GM10847 (cell line): ENCODE measurements around the gene NTRK3.

ENCODE experiments used
- POLR2A ChIP-seq: IDR thresholded peaks from 2 replicates; pipeline ENCODE4 v1.6.1; 2011; ENCODE audit not compliant: insufficient read length; ENCODE audit errors: extremely low read depth

The NTRK3 gene

DNA sequence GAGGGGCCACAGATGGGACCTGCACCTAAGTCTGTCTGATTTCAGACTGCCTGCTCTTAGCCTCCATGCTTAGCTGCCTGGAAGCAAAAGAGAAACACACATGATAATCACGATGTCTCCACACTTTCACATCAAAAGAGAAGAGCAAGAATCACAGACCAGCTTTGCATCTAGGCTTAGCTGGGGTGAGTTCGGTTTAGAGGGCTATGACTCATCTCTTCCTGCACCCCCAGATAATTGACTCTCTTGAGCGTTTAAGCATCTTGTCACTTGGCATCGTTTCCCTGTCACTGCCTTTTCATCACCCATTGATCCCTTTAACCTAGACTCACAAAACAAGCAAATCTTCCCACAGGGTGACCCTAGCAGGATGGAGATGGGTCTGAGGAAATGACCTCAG lies 124.0 kb downstream of the NTRK3 start:
- no peak for TF ChIP-seq POLR2A

DNA sequence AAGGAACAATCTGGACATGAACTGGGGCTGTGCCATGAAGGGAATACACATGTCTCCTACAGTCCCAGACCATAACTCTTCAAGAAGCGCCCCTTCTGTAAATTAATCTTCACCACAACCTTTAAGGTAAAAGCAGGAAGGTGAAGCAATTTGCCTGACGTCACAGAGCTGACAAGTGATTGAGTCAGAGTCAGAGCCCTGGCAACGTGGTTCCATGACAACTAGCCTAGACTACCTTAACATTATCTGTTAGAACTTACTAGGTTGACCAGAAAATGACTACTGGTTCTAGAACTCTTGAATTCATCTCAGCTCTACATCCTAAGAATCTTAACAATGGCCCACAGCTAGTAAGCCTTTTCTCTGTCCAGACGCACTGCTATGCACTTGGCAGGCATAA lies 124.6 kb downstream of the NTRK3 start:
- no peak for TF ChIP-seq POLR2A

DNA sequence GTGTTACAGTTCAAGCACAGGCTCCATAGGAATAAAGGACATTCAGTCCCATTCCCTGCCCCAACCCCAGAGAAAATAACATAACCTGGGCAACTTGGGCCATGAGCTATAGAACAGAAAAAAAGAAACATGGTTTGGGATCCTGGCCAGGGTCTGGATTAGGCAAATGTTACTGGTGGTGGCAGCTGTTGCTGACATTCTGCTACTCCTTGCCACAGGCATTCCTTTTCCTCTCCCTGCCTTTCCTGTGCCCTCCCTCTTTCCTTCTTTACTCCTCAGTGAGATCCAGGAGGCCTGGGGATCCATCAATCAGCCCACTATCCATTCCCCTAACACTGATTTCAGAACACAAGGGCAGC lies 129.1 kb downstream of the NTRK3 start:
- TF ChIP-seq POLR2A: no peak

DNA sequence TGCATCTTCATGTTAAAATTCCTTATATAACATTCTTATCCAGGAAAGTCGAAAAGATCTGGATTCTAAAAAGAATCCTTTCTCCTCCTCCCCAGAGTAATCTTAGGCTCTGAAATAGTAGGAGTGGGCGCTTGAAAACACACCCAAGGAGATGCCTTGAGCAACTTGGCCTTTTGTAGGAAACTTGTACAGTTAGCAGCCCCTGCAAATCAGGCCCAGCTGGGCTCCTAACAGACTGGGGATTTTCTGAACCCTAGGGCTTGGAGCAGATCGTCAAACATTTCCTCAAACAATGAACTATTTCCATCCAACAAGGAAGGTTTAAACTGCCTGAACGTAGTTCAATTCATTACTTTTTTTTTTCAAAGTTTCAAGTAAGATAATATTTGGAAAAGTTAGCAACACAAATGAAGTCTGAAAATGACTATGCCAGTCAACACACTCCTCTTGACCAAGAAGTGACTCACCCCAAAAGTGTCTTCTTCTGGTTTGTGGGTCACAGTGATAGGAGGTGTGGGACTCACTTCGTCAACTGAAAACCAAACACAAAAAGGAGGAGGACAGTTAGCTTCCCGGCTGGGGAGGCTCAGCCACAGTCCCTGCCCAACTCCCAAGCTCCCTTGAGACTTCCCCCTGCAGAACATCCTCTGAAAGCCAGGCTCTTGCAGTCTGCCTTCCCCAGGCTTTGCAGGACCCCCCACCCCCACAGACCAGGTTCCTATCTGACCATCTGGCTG lies 129.7 kb downstream of the NTRK3 start:
- no peak for TF ChIP-seq POLR2A

DNA sequence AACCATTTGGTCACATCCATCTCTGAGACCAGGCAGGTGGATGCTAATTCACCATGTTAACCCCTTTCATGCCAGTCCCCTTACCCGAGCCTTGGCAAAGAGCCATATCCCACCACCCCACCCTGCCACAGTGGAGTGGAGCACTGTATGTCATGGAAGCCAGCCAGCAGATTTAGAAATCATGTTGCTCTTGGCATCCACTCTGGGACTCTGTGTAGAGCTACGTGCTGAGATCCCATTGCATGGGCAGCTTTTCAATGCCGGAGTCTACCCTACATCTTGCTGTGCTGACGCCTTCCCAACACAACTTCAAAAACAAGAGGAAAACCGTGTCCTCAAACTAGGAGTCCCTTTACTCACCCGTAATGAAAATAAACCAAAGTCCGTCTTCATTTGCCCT lies 131.0 kb downstream of the NTRK3 start:
- TF ChIP-seq POLR2A: no peak

DNA sequence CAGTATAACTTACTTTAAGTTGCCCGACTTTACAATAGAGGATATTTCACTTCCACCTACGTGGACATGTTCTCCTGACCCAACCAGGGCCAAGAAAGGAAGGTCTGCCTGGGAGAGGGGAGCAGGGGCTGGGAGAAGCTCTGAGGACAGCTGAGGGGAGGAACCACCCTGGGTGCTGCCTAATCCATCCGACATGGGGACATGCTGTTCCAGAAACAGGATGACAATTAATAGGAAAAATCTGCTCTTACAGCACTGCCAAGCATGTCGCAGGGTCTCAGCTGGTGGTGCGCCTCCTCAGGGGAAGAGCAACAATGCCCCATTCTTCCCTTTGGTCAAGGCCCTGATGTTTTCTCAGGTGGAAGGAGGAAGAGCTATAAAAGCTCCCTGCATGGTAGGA lies 132.3 kb downstream of the NTRK3 start:
- TF ChIP-seq POLR2A: no peak

DNA sequence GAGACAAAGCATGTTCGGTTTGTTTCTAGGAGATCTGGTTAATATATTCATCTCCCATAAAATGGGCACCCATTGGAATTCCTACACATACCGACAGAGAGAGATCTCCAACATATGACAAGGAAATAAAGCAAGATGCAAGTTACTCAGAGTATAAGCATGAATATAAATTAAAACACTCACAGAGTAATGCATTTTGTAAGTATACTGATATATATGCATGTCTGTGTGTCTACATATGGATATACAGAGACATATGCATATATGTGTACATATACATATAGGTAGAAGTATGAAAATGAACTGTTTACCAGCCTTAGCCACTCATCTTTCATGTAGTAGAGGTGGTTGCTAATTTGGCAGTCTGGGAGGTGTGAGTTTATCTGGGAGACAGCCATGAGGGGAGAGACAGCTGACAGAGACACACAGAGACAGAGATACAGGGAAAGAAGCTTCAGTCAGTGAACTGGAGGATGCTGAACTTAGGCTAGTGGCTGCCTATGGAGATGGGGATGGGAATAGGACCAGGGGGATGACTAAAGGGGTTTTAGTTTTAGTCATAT lies 134.5 kb downstream of the NTRK3 start:
- TF ChIP-seq POLR2A: no peak

DNA sequence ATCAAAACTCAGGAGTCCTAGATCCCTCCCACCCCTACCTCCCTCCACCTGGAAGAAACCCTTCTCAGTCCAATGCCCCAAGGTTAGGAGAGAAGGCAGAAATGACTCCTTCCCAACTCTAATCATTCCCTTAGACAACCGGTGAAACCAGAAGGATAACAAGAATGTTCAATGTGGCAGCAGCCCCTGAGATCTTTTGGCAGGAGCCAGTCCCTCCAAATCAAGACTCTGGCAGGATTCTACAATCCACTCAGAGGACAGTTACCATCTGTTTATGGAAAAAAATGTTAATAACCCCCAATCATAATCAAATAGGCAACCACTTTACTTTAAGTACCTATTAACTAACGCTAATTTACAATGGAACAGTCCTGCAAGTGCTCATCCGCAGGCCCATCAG lies 136.5 kb downstream of the NTRK3 start:
- TF ChIP-seq POLR2A: no peak

DNA sequence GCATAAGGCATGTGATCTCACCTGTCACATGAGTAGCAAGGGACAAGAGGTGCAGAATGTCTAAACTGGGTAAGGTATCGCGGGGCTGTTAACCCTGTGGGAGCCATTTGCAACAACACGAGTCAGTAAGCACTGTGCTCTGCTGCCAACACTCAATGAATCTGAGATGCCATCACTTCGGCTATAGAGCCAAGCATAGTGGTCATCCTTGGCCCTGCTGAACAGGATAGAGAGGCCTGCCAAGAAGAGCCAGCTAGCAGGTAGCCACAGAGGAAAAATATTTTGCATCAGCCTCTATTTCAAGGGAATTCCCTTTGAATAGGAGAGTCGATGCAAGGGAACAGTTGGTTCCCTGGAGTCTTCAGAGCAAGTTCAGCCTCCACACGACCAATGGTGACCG lies 137.8 kb downstream of the NTRK3 start:
- TF ChIP-seq POLR2A: no peak

DNA sequence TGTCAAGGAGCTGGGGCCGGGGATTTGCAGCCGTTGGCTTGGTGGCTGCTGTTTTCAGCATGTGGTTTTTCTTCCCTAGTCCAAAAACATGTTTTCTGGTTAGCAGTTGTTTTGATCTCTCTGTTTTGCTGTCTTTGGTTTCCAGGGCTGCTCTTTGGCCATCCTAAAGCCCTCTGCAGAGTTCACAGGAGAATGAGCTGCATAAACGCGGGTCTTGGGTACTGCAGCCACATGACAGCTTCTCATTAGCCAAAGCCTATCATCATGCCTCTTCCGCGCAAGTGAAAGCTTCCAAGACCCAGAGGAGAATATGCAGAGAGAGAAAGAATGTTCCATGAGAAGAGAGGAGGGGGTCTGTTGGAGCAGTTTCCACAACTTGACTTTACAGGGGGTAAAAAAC lies 138.5 kb downstream of the NTRK3 start:
- no peak for TF ChIP-seq POLR2A

DNA sequence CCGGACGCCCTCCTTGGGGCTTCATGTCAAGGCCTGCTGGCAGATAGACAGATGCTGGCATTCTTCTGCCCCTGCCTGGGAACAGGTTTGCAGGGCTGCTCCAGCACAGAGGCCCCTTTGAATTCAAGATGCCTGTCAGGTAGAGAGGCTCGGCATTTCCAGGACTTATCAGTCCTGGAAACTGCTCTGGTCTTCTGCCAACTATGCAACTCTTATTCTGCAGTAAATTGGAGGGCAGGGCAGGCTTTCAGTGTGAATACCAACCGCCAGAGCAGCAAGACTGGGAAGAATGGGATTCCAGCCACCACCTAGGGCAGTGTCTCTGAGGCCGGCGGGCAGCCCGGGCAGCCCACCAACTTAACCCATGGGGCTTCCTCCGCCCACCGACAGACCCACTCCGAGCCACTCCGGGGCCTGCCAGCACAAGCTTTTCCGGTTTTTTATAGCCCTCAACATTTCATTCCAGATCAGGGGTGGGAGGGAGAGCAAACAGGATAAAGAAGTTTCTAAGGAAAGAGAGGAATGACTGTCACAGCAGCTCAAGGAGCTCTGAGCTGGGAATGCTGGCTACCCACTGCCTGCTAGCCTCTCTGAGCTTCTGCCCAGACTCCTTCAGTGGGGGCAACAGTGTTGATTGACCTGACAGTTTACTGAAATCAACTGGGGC lies 140.9 kb downstream of the NTRK3 start:
- no peak for TF ChIP-seq POLR2A

DNA sequence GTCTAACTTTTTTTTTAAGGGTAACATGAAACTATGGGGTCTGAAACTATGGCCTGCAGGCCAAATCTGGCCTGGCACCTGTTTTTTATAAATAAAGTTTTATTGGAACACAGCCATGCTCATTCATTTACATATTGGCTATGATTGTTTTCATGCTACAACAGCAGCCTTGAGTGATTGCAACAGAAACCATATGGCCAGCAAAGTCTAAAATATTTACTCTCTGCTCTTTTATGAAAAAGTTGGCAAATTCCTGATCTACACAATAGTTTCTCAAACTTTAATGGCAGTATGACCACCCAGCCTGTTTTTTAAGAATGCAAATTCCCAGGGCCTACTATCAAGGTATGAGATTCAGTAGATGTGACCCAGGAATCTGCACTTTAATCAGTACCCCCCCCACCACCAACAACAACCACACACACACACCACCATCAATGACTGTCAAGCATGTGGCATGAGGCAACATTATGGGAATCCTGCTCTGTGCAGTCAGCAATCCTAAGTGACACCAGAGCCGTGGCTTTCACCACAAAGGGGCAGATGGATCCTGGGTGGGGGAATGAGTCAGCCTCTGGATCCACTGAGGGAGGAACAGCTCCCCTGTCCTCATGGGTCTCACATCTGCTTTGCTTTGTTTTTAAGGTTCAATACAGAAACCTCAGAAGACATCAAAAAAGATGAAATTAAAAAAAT lies 142.8 kb downstream of the NTRK3 start:
- TF ChIP-seq POLR2A: no peak

DNA sequence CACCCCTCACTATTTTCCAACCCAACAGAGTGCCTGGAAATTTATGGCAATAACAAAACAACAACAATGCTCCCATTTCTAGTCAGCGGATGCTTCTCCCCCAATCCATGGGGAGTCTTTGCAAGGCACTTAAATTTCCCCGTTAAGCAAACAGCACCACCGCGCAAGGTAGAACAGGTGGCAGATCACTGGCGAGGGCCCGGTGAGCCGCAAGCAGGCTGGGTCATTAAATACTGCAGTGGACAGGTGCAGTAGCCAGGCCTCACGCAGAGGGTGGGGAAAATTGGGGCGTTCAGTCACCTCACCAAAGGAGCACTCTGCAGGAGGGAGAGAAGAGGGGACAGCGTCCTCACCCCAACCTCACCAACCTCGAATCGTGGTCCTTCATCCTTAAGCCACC lies 147.5 kb downstream of the NTRK3 start:
- no peak for TF ChIP-seq POLR2A

DNA sequence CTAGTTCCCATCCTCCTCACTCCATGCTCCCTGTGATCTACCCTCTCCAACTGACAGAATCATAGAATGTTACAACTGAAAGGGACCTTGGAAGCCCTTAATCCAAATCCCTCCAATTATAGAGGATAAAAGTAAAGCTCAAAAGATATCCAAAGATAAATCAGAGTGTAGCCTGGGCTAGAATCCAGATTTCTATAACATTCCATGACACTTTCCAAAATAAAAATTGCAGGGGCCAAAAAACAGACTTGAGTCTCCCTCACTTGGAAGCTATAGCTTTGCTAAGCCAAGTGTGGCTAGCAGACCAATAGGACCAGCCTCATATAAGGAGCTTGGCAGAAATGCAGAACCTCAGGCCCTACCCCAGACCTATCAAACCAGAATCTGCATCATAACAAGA lies 148.1 kb downstream of the NTRK3 start:
- TF ChIP-seq POLR2A: no peak

DNA sequence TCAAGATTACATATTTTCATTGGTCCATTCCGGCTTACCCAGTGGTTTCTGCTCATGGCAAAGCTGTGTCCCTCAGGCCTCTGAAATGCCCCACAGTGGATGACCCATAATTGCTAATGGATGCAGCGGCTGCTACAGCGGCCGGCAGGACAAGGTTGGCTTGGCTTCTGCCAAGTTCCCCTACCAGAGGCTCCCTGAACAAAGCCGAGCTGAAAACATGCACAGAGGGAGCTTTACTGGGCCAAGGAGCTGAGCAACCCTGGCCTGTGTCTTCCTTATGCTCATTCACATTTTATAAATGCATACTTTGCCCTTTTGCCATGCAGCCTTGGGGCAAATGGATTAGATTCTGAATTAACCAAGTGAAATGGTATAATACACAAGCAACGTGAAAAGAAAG lies 150.5 kb downstream of the NTRK3 start:
- TF ChIP-seq POLR2A: no peak

DNA sequence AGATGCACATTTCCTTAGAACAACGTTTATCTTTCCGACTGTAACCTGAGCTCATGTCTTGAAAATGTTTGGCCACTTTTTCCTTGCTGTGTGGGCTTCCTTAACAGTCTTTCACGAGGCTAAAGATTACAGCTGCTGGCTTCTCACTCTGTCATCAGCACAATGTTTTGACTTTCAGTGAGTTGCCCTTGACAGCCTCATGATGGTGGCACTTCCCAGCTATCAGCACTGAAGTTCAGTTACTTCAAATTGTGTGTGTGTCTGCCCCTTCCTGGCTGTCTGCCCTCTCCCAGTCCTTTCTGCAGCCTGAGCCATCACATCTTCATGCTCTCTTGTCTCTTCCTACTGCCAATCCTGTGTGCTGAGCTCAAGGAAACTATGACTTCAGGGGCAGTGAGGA lies 152.2 kb downstream of the NTRK3 start:
- no peak for TF ChIP-seq POLR2A

DNA sequence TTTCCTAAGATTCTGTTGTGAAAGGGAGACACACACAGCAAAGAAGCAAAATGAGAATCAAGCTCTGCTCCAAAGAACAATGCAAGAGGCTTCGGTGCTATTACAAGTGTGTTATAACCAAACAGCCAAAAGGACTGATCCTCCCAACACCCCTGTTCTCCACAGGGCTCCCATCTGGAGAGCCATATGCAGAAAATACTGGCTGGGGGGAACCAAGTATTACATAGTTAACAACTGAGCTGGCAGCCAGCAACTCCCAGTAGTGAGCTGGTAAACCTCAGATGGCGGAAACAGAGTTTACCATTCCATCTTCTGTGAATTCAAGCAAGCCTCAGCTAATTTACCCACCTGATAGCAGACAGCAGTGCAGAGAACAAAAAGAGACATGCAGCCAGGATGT lies 156.4 kb downstream of the NTRK3 start:
- no peak for TF ChIP-seq POLR2A

DNA sequence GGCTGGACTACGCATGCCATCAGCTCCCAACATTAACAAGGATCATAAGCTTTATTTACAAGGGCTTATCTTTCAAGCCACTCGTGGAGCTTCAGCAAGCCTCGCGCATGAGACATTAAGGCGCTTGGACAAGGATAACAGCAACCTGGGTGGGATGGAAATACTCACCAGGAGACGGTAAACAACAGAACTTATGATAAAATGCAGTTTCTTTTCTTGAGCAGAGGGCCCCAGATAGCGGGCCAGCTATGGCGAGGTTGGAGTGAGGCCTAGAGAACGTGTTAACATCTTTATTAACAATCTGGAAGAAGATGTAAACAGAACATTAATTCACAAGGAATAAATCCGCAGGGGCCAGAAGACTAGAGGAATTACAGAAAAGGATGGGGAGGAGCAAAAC lies 158.2 kb downstream of the NTRK3 start:
- TF ChIP-seq POLR2A: no peak
